HG03139 (cell line): ENCODE measurements around the gene MCL1.

ENCODE experiments used
- ATAC-seq: cut with Tn5 transposase; IDR thresholded peaks from one replicate; pipeline ENCODE4 v1.9.1; 2021; ENCODE audit not compliant: unreplicated experiment

The MCL1 gene

GRCh38 chr1:150557813-150558212 is 21.6 kb downstream of the MCL1 start:
- no peak for ATAC-seq

- no peak for ATAC-seq
These were observed 22.3 kb downstream of the MCL1 start for GRCh38 chr1:150557065-150557600.

GRCh38 chr1:150555971-150556865 is 23.2 kb downstream of the MCL1 start:
- ATAC-seq = no peak

GRCh38 chr1:150555198-150555970 is 24.0 kb downstream of the MCL1 start:
- no peak for ATAC-seq

GRCh38 chr1:150554086-150554452 is 25.3 kb downstream of the MCL1 start:
- no peak for ATAC-seq

- no peak for ATAC-seq
These were observed 25.9 kb downstream of the MCL1 start for GRCh38 chr1:150553392-150554085.

GRCh38 chr1:150552911-150553289 is 26.5 kb downstream of the MCL1 start:
- ATAC-seq = no peak

- no peak for ATAC-seq
These were observed 27.1 kb downstream of the MCL1 start for GRCh38 chr1:150552128-150552910.

GRCh38 chr1:150551784-150552127 is 27.7 kb downstream of the MCL1 start:
- no peak for ATAC-seq

GRCh38 chr1:150551051-150551783 is 28.2 kb downstream of the MCL1 start:
- no peak for ATAC-seq

GRCh38 chr1:150550222-150551050 is 29.0 kb downstream of the MCL1 start:
- ATAC-seq = no peak

- ATAC-seq = no peak
These were observed 29.8 kb downstream of the MCL1 start for GRCh38 chr1:150549496-150550221.

- no peak for ATAC-seq
These were observed 30.5 kb downstream of the MCL1 start, which contains the start of gene ADAMTSL4 for GRCh38 chr1:150548632-150549495. Gene ADAMTSL4, plus strand, starts transcription at chr1:150549408. Its CDS starts 2,881 bp downstream, at chr1:150552289.

GRCh38 chr1:150548324-150548631 is 31.1 kb downstream of the MCL1 start:
- ATAC-seq = no peak

GRCh38 chr1:150546294-150546937 is 33.0 kb downstream of the MCL1 start:
- no peak for ATAC-seq

GRCh38 chr1:150545486-150546032 is 33.9 kb downstream of the MCL1 start:
- ATAC-seq = no peak

- ATAC-seq = no peak
These were observed 35.2 kb downstream of the MCL1 start for GRCh38 chr1:150544204-150544603.
